ENCODE measurements around the gene LRRC8D. TPM values are rescaled to one million over a fixed set of nuclear protein-coding genes. Genes with fewer than 3 reads are reported as not detected.

Gene LRRC8D
- total RNA-seq, 4 donors from 2014 or later: 14.4 to 17.7 (median 15.7) TPM

DNA sequence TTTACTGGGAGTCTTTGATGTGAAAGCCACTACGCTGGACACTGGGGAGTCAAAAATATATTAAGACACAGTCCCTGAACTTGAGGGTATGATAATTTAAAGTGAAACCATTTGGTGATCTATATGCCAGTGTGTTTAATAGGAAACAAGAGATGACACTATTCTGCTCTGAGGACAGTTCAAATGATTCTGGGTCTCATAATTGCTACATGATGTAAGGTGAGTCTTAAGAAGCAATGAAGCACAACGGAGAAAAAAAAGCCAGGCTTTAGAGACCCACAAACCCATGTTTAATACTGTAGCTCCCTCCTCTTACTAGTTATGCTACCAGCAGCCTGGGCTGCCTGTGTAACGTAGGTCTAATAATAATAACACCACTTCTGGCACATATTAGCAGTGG lies 14.2 kb upstream of the LRRC8D start:
- intact Hi-C loops (cut with DNase I; ENCODE audit: low total_unique reads): loop anchor here (2.0 kb wide), 1 partner anchor 176 kb away; no protein-coding TSS in a partner anchor
- DNase-seq (ENCODE audit: low spot score in 2 of 2): no peak
- H3K4me3 ChIP-seq (ENCODE audit: low read depth, poor library complexity, severe bottlenecking): no peak overlapping the region
- TF ChIP-seq, protein P1, sequence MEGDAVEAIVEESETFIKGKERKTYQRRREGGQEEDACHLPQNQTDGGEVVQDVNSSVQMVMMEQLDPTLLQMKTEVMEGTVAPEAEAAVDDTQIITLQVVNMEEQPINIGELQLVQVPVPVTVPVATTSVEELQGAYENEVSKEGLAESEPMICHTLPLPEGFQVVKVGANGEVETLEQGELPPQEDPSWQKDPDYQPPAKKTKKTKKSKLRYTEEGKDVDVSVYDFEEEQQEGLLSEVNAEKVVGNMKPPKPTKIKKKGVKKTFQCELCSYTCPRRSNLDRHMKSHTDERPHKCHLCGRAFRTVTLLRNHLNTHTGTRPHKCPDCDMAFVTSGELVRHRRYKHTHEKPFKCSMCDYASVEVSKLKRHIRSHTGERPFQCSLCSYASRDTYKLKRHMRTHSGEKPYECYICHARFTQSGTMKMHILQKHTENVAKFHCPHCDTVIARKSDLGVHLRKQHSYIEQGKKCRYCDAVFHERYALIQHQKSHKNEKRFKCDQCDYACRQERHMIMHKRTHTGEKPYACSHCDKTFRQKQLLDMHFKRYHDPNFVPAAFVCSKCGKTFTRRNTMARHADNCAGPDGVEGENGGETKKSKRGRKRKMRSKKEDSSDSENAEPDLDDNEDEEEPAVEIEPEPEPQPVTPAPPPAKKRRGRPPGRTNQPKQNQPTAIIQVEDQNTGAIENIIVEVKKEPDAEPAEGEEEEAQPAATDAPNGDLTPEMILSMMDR (IDR thresholded peaks at IDR 0.05): no peak
- no peak for TF ChIP-seq POLR2A (IDR thresholded peaks at IDR 0.05)
- WGBS, 2 donors: 80 to 87% methylated on average over 3 of the region's 3 CpGs

DNA sequence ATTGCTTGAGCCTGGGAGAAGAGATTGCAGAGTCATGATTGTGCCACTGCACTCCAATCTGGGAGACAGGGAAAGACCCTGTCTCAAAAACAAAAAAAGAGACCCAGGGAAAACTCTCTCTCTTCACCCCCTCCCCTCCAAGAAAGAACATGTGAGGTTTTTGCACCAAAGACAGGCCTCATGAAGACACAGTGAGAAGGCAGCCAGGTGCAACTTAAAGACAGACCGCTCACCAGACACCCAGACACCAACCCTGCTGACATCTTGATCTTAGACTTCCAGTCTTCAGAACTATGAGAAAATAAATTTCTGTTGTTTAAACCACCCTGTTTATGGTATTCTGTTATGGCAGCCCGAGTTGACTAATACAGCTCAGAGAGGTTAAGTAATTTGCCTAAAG lies 13.3 kb upstream of the LRRC8D start:
- intact Hi-C loops (cut with DNase I; ENCODE audit: low total_unique reads): loop anchor here (2.0 kb wide), 1 partner anchor 175 kb away; no protein-coding TSS in a partner anchor
- no peak overlapping the region for H3K4me3 ChIP-seq (ENCODE audit: low read depth, poor library complexity, severe bottlenecking)
- 86 to 88% methylated on average over 2 of the region's 2 CpGs for WGBS, 2 donors
- no peak for DNase-seq (ENCODE audit: low spot score in 2 of 2)
- TF ChIP-seq, protein P1 (IDR thresholded peaks at IDR 0.05): no peak
- no peak for TF ChIP-seq POLR2A (IDR thresholded peaks at IDR 0.05)

DNA sequence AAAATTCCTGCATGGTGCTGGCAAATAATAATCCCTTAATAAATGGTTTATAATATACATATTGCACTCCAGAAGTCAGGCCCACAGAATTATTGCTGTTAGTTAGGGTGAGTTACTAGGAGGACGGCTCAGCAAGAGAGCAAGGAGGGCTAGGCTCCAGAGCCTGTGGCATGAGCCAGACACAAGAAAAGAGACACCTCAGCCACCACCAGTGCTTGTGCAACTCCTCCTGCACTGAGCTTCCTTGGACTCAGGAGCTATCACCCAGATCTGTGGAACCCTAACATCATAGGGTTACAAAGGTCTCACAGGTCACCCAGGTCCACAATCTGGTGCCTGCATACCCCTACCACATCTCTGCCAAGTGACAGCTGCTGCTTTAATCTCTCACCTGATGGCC lies 12.8 kb upstream of the LRRC8D start:
- no peak for TF ChIP-seq POLR2A (IDR thresholded peaks at IDR 0.05)
- TF ChIP-seq, protein P1 (IDR thresholded peaks at IDR 0.05): no peak

DNA sequence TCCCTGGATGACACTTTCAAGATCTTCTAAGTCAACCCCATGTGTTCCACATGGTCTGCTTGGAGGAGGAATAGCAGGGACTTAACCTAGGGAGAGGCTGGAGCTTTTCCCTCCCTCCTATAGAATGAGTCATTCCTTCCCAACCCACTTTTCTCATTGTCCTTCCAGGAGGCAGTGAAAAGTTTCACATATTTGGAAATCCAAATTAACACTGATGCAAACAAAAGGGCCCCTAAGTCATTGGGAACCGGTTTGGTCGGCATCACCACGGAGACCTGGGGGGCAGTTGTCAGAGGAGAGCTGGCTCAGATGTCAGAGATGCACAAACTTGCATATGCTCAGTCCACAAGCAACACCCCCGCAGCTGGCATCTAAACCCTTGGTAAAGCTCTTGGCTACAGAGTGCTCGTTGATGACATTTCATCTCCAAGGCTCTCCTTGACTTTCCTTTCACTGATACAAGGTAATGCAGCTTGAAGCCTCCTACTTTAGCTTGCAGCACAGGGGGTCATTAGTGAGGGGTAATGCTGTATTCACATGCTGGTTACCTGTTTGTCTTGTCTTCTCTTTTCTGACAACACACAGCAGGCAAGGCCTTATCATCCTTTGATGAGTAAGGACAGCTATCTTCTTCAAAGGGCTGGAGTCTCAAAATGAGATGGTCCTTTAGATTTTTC lies 12.3 kb upstream of the LRRC8D start:
- H3K4me3 ChIP-seq (ENCODE audit: low read depth, poor library complexity, severe bottlenecking): no peak overlapping the region
- WGBS, 2 donors: 25 to 45% methylated on average over 5 of the region's 5 CpGs
- DNase-seq (ENCODE audit: low spot score in 2 of 2): no peak
- no peak for TF ChIP-seq POLR2A (IDR thresholded peaks at IDR 0.05)
- TF ChIP-seq, protein P1 (IDR thresholded peaks at IDR 0.05): no peak
- intact Hi-C loops (cut with DNase I; ENCODE audit: low total_unique reads): no loop called here

More for the DNA sequence above, 12.8 kb upstream of the LRRC8D start:
- no peak for DNase-seq (ENCODE audit: low spot score in 2 of 2)
- H3K4me3 ChIP-seq (ENCODE audit: low read depth, poor library complexity, severe bottlenecking): no peak overlapping the region
- WGBS, 2 donors: 71 to 87% methylated on average over 1 of the region's 1 CpG
- intact Hi-C loops (cut with DNase I; ENCODE audit: low total_unique reads): loop anchor here (2.0 kb wide), 1 partner anchor 175 kb away; no protein-coding TSS in a partner anchor

DNA sequence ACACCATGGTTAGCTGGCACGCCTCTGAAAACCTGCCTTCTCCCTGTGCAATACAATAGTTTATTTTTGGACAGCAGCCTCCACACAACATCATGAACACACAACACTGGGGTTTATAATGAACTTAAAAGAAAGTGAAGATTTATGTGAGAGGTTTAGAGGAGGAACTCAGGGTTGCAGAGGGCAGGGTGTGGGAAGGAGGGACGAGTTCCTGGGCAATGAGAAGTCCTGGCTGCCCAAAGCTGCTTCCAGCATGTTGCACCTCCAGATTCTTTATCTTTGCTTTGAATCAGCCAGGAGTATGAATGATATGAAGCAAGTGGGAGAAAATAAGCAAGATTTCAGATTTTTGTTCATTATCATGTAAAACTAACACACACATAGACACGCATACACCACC lies 11.3 kb upstream of the LRRC8D start:
- intact Hi-C loops (cut with DNase I; ENCODE audit: low total_unique reads): no loop called here
- no peak for DNase-seq (ENCODE audit: low spot score in 2 of 2)
- TF ChIP-seq POLR2A (IDR thresholded peaks at IDR 0.05): no peak
- TF ChIP-seq, protein P1 (IDR thresholded peaks at IDR 0.05): no peak
- 78 to 82% methylated on average over 3 of the region's 3 CpGs for WGBS, 2 donors
- no peak overlapping the region for H3K4me3 ChIP-seq (ENCODE audit: low read depth, poor library complexity, severe bottlenecking)

DNA sequence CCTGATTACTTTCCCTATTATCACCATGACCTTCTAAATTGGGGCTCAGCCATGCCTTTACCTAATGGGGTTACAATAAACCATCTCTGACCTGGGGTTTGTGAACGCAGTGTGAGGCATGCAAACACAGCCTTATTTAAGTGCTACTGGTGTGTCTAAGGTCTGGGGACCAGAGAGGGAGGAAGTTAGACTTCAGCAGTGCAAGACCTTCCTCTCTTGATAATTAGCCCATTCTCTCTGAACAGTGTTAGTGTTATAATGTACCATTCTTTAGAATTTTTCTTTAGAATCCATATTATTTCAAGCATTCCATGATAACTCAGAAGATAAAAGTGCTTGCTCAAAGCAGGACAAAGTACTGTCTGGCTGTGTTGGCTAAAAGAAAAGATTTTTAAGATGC lies 10.5 kb upstream of the LRRC8D start:
- intact Hi-C loops (cut with DNase I; ENCODE audit: low total_unique reads): no loop called here
- TF ChIP-seq, protein P1 (IDR thresholded peaks at IDR 0.05): no peak
- no peak for TF ChIP-seq POLR2A (IDR thresholded peaks at IDR 0.05)
- 60 to 74% methylated on average over 1 of the region's 1 CpG for WGBS, 2 donors
- no peak overlapping the region for H3K4me3 ChIP-seq (ENCODE audit: low read depth, poor library complexity, severe bottlenecking)
- no peak for DNase-seq (ENCODE audit: low spot score in 2 of 2)

Measured in lower leg skin (tissue), 4 donors.